Mesenchymal stem cell (in vitro differentiated cells and primary cell): ENCODE results near the gene LYAR.
"Not testable (repeated sequence)": the region's sequence is repeated elsewhere in the genome, so short reads cannot be mapped to it uniquely, and the experiment has no call there.

Experiments used
- DNase-seq: peaks from one replicate; pipeline ENCODE4 v3.0.0-alpha.2; 2013
- H2AFZ ChIP-seq: one replicate; pipeline ENCODE4 v1.6.1; 2013; ENCODE audit warnings: low read depth, mild to moderate bottlenecking, control low read depth, inconsistent platforms, low read length, moderate library complexity
- H2AK5ac ChIP-seq: 2 replicates; pipeline ENCODE4 v1.6.1; 2013; ENCODE audit warnings: low read length, moderate library complexity, mild to moderate bottlenecking, inconsistent platforms; ENCODE audit not compliant: severe bottlenecking
- H2BK120ac ChIP-seq: one replicate; pipeline ENCODE4 v1.6.1; 2013; ENCODE audit warnings: low read depth, mild to moderate bottlenecking, inconsistent platforms, low read length, moderate library complexity
- H2BK12ac ChIP-seq, 2 experiments: one replicate each; pipeline ENCODE4 v1.6.1; 2013; ENCODE audit warnings: inconsistent platforms in 2 of 2, low read length in 2 of 2, mild to moderate bottlenecking in 2 of 2, moderate library complexity in 2 of 2, control low read depth in 1 of 2
- H2BK15ac ChIP-seq: one replicate; pipeline ENCODE4 v1.6.1; 2013; ENCODE audit warnings: mild to moderate bottlenecking, low read depth, inconsistent platforms; ENCODE audit not compliant: poor library complexity, severe bottlenecking
- H2BK5ac ChIP-seq: 2 replicates; pipeline ENCODE4 v1.6.1; 2013; ENCODE audit warnings: low read depth, mild to moderate bottlenecking, low read length, control low read depth, inconsistent platforms; ENCODE audit not compliant: poor library complexity, severe bottlenecking
- H3K14ac ChIP-seq, 2 experiments: one replicate each; pipeline ENCODE4 v1.6.1; 2013; ENCODE audit warnings: inconsistent platforms in 2 of 2, low read length in 2 of 2, control low read depth in 1 of 2, mild to moderate bottlenecking in 1 of 2, moderate library complexity in 1 of 2
- H3K18ac ChIP-seq, 2 experiments: one replicate each; pipeline ENCODE4 v1.6.1; 2013; ENCODE audit warnings: inconsistent platforms in 2 of 2, low read length in 2 of 2, control low read depth in 1 of 2, low read depth in 1 of 2, mild to moderate bottlenecking in 1 of 2
- H3K23ac ChIP-seq, 2 experiments: one replicate each; pipeline ENCODE4 v1.6.1; 2013; ENCODE audit warnings: inconsistent platforms in 2 of 2, low read length in 2 of 2, mild to moderate bottlenecking in 2 of 2, moderate library complexity in 2 of 2, control low read depth in 1 of 2
- H3K27ac ChIP-seq: 2 replicates; pipeline ENCODE4 v1.5.1; 2013; ENCODE audit warnings: mild to moderate bottlenecking, moderate library complexity, low read length, control low read depth, inconsistent platforms; ENCODE audit not compliant: poor library complexity, severe bottlenecking
- H3K27me3 ChIP-seq, 2 experiments: 2 replicates each; pipeline versions ENCODE4 v1.6.1 to v1.7.0; 2013; ENCODE audit warnings: low read length in 2 of 2, mild to moderate bottlenecking in 2 of 2, moderate library complexity in 2 of 2, control low read depth in 1 of 2, inconsistent platforms in 1 of 2; ENCODE audit not compliant: control insufficient read depth in 1 of 2, insufficient read depth in 1 of 2
- H3K36me3 ChIP-seq, 2 experiments: 2 replicates each; pipeline versions ENCODE4 v1.6.1 to v1.7.0; 2013; ENCODE audit warnings: low read length in 2 of 2, control low read depth in 1 of 2, inconsistent platforms in 1 of 2, low read depth in 1 of 2, mild to moderate bottlenecking in 1 of 2; ENCODE audit not compliant: insufficient read depth in 2 of 2, control insufficient read depth in 1 of 2
- H3K4ac ChIP-seq, 2 experiments: one replicate each; pipeline ENCODE4 v1.6.1; 2013; ENCODE audit warnings: inconsistent platforms in 2 of 2, low read length in 2 of 2, mild to moderate bottlenecking in 2 of 2, moderate library complexity in 2 of 2, control low read depth in 1 of 2, low read depth in 1 of 2
- H3K4me1 ChIP-seq: 2 replicates; pipeline ENCODE4 v1.6.1; 2013; ENCODE audit warnings: low read depth, low read length, control low read depth; ENCODE audit not compliant: control insufficient read depth, insufficient read depth
- H3K4me2 ChIP-seq: 2 replicates; pipeline ENCODE4 v1.6.1; 2013; ENCODE audit warnings: low read length, mild to moderate bottlenecking, inconsistent platforms; ENCODE audit not compliant: poor library complexity, severe bottlenecking
- H3K4me3 ChIP-seq, 2 experiments: 2 replicates each; pipeline versions ENCODE4 v1.5.1 to v1.7.0; 2013; ENCODE audit warnings: low read length in 2 of 2, mild to moderate bottlenecking in 2 of 2, control low read depth in 1 of 2, low read depth in 1 of 2; ENCODE audit not compliant: insufficient read depth in 1 of 2
- H3K79me1 ChIP-seq: replicated peaks from 2 replicates; pipeline ENCODE4 v1.6.1; 2013; ENCODE audit warnings: mild to moderate bottlenecking, control low read depth, low read length, inconsistent platforms; ENCODE audit not compliant: poor library complexity, severe bottlenecking
- H3K9ac ChIP-seq: 2 replicates; pipeline ENCODE4 v1.7.0; 2013; ENCODE audit warnings: mild to moderate bottlenecking, low read length, moderate library complexity
- H3K9me3 ChIP-seq: 2 replicates; pipeline ENCODE4 v1.7.0; 2013; ENCODE audit warnings: mild to moderate bottlenecking, low read length; ENCODE audit not compliant: control insufficient read depth
- H4K8ac ChIP-seq: one replicate; pipeline ENCODE4 v1.6.1; 2013; ENCODE audit warnings: inconsistent platforms, mild to moderate bottlenecking, low read length, moderate library complexity
- H4K91ac ChIP-seq: one replicate; pipeline ENCODE4 v1.6.1; 2013; ENCODE audit warnings: mild to moderate bottlenecking, low read length, inconsistent platforms
- WGBS: methylation state at CpG from one replicate; pipeline ENCODE4 v1.1.7; 2013; ENCODE audit warnings: mixed read lengths; 5-methylcytosine and 5-hydroxymethylcytosine counted together

LYAR gene

DNA sequence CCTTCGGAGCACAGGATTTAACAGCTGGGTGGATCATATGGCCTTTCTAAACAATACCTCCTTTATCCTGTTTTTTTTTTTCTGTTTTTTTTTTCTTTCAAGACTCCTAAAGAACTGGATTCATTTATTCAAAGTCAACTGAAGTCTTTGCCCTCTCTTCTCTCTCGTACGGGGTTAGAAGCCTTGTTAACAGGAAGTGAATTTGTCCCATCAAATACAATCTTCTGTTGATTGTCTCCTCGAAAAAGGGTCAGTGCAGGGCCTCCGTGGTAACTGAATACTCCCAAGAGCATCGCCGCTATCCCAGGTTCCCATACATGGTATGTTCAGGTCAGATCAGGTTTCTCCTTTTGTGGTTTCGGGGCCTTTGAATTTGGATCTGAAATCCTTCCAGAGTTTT, 40.1 kb downstream of the LYAR start:
- no peak overlapping the region for H3K14ac ChIP-seq
- peaks cover 6 to 16% of the 10 kb centered on the region in 2 experiments for H3K27me3 ChIP-seq
- no peak overlapping the region for H2BK5ac ChIP-seq
- no peak for DNase-seq
- peaks cover 7% of the 10 kb centered on the region for H3K4me1 ChIP-seq
- H3K4me2 ChIP-seq: no peak overlapping the region
- no peak overlapping the region for H3K4ac ChIP-seq
- peaks cover 5 to 14% of the 10 kb centered on the region in 2 experiments for H3K36me3 ChIP-seq
- H3K4me3 ChIP-seq: no peak overlapping the region
- no peak overlapping the region for H4K8ac ChIP-seq
- no peak overlapping the region for H3K27ac ChIP-seq
- no peak overlapping the region for H3K9ac ChIP-seq
- peaks cover 13% of the 10 kb centered on the region for H3K79me1 ChIP-seq
- H3K18ac ChIP-seq: no peak overlapping the region
- no peak overlapping the region for H3K23ac ChIP-seq
- H4K91ac ChIP-seq: no peak overlapping the region
- no peak overlapping the region for H2BK120ac ChIP-seq
- H2AFZ ChIP-seq: no peak overlapping the region
- no peaks in the 10 kb centered on the region for H3K9me3 ChIP-seq
- no peak overlapping the region for H2AK5ac ChIP-seq
- H2BK15ac ChIP-seq: no peak overlapping the region
- WGBS: 96% methylated on average over 7 of the region's 8 CpGs
- H2BK12ac ChIP-seq: no peak overlapping the region

- peaks cover 10 to 20% of the 10 kb centered on the region in 2 experiments for H3K36me3 ChIP-seq
- H2AK5ac ChIP-seq, H3K4me1 ChIP-seq, H4K91ac ChIP-seq, H2BK15ac ChIP-seq, H2BK12ac ChIP-seq, H3K18ac ChIP-seq, H3K4me2 ChIP-seq, H3K4ac ChIP-seq, H2BK120ac ChIP-seq, H3K27ac ChIP-seq, H3K9me3 ChIP-seq, H2BK5ac ChIP-seq, H3K14ac ChIP-seq, H2AFZ ChIP-seq, H3K23ac ChIP-seq, H4K8ac ChIP-seq, DNase-seq: not testable (repeated sequence)
- 96% methylated on average over 15 of the region's 15 CpGs for WGBS
- H3K79me1 ChIP-seq: peaks cover 17% of the 10 kb centered on the region
- H3K27me3 ChIP-seq: peaks cover 3 to 11% of the 10 kb centered on the region in 2 experiments
- H3K9ac ChIP-seq: peak overlapping the region; percentile 96
- peak overlapping the region in 1 of 2 experiments; percentile 89 for H3K4me3 ChIP-seq
Measured at GRCh38 chr4:4249342-4249741, 40.6 kb downstream of the LYAR start.

DNA sequence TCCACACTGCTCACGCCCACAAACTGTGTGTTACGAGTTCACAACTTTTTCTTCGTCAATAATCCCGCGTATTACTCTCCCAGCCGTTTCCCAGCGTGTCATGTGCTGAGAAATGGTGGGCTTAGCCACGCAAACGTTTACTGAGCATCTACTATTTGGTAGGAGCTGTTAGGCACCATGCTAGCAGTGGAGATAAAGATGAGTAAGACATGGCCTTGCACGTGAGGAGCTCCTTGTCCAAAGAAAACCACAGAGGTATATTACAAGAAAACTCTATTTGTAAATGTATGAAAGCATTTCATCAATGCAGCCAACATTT, 41.1 kb downstream of the LYAR start:
- Histone ChIP-seq H3K4me2 (peak overlapping the region; percentile 42), H4K8ac (peak overlapping the region; percentile 95), H2AFZ (no peak overlapping the region), H3K14ac (no peak overlapping the region), H3K4me1 (peaks cover 7% of the 10 kb centered on the region), H3K36me3 (peaks cover 15 to 25% of the 10 kb centered on the region in 2 experiments), H3K23ac (no peak overlapping the region), H2BK15ac (no peak overlapping the region), H4K91ac (no peak overlapping the region), H2AK5ac (no peak overlapping the region), H3K79me1 (peaks cover 20% of the 10 kb centered on the region), H3K18ac (no peak overlapping the region), H3K9me3 (no peaks in the 10 kb centered on the region), H3K4me3 (peak overlapping the region in 1 of 2 experiments; percentile 89), H3K4ac (peak overlapping the region; percentile 61 to 85), H3K27me3 (peaks cover 0 to 7% of the 10 kb centered on the region in 2 experiments), H2BK12ac (no peak overlapping the region), H2BK120ac (no peak overlapping the region), H3K27ac (peak overlapping the region; percentile 97), H3K9ac (peak overlapping the region; percentile 96), H2BK5ac (no peak overlapping the region)
- WGBS: 58% methylated on average over 9 of the region's 10 CpGs
- peak; percentile 28 for DNase-seq

- Histone ChIP-seq H2AFZ (peak within 1 kb of the TSS; percentile 99), H3K27ac (peak within 1 kb of the TSS; percentile 97), H2AK5ac (no peak within 1 kb of the TSS), H3K18ac (peak within 1 kb of the TSS; percentile 85 to 98), H2BK5ac (peak within 1 kb of the TSS; percentile 50), H3K36me3 (peaks cover 20 to 30% of the 10 kb centered on the region in 2 experiments), H3K23ac (peak within 1 kb of the TSS in 1 of 2 experiments; percentile 98), H3K9me3 (no peaks in the 10 kb centered on the region), H3K4ac (peak within 1 kb of the TSS; percentile 61 to 95), H2BK120ac (peak within 1 kb of the TSS; percentile 65), H4K8ac (peak within 1 kb of the TSS; percentile 95), H3K4me1 (peaks cover 7% of the 10 kb centered on the region), H3K4me2 (peak within 1 kb of the TSS; percentile 57), H3K9ac (peak within 1 kb of the TSS; percentile 96), H3K14ac (peak within 1 kb of the TSS in 1 of 2 experiments; percentile 94), H4K91ac (peak within 1 kb of the TSS; percentile 87), H2BK12ac (peak within 1 kb of the TSS in 1 of 2 experiments; percentile 48), H2BK15ac (no peak within 1 kb of the TSS), H3K27me3 (peaks cover 0 to 5% of the 10 kb centered on the region in 2 experiments), H3K79me1 (peaks cover 21% of the 10 kb centered on the region), H3K4me3 (peak within 1 kb of the TSS; percentile 89 to 97)
- peak; percentile 96 for DNase-seq
- WGBS: 3% methylated on average over 59 of the region's 62 CpGs
Measured at GRCh38 chr4:4248029-4248884, 41.7 kb downstream of the LYAR start, which contains the start of gene TMEM128. Gene TMEM128, minus strand, starts transcription at chr4:4248223. Its CDS starts 21 bp downstream, at chr4:4248202.
